OCI-LY1 (cell line): ENCODE measurements around the gene DCUN1D2.

Source experiments
- EZH2 ChIP-seq: fragments of 200-600 bp; sonication (generic), shearing (Covaris generic); IDR thresholded peaks from 2 replicates; pipeline ENCODE4 v1.8.0; 2017; ENCODE audit warnings: borderline replicate concordance, mixed run types, mild to moderate bottlenecking, antibody characterized with exemption, low read length, moderate library complexity, mixed read lengths
- TF ChIP-seq, protein P1 (sequence below): fragments of 200-600 bp; sonication (generic), shearing (Covaris generic); IDR thresholded peaks from 2 replicates; pipeline ENCODE4 v1.5.1; 2017; ENCODE audit warnings: mild to moderate bottlenecking, antibody characterized with exemption, low read length, moderate library complexity, mixed read lengths

DNA sequence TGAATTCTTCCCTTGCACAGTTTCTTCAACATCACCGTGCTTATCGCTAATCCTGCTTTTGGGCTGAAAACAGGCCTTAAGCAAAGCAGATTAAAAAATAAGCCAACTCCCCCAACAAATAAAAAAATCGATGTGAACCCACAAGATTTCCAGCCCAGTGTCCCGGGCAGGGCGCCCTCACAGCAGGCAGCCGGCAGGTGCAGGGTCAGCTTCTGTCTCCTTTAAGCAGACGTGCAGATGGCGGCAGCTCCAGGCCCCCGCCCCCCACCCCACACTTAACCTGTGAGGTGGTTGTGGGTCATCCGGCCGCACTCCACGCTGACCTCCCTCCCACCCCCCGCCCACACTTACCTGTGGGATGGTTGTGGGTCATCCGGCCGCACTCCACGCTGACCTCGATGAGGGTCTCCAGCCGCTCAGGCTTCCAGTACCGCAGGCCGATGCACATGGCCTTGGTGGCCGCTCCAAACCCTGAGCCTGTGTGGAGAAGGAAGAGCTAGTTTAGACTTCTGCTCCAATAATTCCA lies 57.1 kb downstream of the DCUN1D2 start:
- TF ChIP-seq, protein P1, sequence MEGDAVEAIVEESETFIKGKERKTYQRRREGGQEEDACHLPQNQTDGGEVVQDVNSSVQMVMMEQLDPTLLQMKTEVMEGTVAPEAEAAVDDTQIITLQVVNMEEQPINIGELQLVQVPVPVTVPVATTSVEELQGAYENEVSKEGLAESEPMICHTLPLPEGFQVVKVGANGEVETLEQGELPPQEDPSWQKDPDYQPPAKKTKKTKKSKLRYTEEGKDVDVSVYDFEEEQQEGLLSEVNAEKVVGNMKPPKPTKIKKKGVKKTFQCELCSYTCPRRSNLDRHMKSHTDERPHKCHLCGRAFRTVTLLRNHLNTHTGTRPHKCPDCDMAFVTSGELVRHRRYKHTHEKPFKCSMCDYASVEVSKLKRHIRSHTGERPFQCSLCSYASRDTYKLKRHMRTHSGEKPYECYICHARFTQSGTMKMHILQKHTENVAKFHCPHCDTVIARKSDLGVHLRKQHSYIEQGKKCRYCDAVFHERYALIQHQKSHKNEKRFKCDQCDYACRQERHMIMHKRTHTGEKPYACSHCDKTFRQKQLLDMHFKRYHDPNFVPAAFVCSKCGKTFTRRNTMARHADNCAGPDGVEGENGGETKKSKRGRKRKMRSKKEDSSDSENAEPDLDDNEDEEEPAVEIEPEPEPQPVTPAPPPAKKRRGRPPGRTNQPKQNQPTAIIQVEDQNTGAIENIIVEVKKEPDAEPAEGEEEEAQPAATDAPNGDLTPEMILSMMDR: no peak
- TF ChIP-seq EZH2: no peak
